Hippocampal formation (tissue), 2 donors: ENCODE results near the gene SEMA3A.

ENCODE experiments used
- DNase-seq, 2 donors: peaks; one replicate each; lab custom pipeline; 2025; lab: John Stamatoyannopoulos, UW

SEMA3A gene

DNA sequence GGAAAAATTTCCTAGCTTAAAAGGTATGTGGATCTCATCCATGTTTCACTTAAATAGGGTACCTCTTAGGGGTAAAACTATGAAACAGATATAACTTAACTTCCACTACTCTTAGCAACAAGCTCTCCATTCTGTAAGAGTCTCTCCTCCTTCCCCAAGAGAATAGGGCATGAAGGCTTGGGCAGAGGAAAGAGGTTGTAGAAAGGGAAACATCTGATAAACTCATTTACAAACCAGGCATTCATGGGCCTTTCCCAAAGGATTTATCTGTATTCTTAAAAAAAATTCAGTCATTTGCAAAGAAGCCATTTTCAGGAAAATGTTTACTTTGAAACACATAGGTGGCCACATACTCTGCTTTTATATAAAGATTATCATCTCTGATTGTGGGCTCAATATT lies 82.7 kb downstream of the SEMA3A start:
- no peak for DNase-seq

DNA sequence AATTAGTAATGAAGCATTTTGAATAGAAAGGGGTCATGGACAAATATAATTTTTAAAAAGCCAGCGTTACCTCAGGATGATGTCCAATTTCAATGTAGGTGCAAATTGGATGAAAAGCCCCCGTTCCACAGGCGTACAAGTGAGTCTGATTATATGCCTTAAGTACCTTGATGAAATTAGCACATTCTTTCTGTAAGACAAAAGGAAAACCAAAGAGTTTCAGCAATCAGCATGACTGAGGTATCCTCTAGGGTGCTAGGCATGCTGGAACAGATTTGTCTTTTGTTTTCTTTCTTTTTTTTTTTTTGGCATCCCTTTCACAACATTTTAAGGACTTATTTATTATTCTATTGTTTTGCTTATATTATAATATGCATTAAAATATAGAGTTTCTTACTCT lies 84.2 kb downstream of the SEMA3A start:
- no peak for DNase-seq

GRCh38 chr7:84108787-84109186 lies 85.8 kb downstream of the SEMA3A start:
- no peak for DNase-seq

DNA sequence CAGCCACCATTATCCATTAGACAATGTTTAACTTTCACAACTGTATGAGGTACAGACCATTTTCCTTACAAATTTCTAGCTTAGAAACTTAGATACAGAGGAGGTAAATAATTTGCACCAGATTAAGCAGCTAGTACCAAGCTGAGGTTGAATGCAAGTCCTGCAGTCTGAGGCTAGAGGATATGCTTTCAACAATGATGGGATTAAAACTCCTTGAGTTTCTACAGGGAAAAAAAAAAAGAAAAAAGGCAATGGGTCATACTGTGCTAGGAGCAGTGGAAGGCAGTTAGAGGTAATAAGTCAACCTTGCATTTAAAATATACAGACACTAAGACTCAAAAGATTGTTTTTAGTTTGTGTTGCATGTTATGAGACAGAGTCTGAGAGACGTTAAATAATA lies 86.5 kb downstream of the SEMA3A start:
- DNase-seq = no peak

DNA sequence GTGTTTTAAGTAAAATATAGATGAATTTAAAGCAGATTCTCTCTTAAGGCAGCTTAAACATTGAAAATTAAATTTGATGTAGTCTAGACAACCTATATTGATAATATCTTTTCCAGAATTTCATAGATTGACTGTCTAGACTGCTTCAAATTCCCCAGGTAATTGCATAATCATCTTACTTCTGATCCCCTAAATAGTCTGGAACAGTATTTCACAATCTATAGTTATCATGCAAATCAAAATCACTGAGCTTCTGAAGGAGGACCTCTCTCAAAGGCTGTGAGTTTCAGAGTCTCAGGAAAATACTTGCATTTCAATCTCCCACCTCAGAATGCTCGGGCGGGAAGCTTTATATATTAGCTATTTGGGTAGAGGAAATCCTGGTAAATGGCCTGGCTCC lies 87.3 kb downstream of the SEMA3A start:
- no peak for DNase-seq

DNA sequence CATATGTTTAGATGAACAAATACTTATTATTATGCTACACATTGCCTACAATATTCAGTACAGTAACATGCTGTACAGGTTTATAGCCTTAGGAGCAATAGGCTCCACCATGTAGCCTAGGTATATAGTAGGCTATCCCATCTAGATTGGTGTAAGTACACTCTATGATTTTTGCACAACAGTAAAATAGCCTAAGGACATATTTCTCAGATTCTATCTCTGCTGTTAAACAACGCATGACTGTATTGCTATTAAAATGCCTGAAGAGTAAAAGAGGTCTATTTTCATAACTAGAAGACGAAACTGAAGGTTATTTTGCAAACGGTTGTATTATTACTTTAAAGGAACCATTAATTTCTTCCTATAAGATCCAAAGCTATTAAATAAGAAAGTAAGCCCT lies 88.3 kb downstream of the SEMA3A start:
- no peak for DNase-seq

- no peak for DNase-seq
These were observed 89.0 kb downstream of the SEMA3A start for GRCh38 chr7:84105586-84105985.

GRCh38 chr7:84104826-84105225 lies 89.8 kb downstream of the SEMA3A start:
- DNase-seq = no peak

GRCh38 chr7:84102213-84102612 lies 92.4 kb downstream of the SEMA3A start:
- no peak for DNase-seq

- DNase-seq = no peak
These were observed 93.7 kb downstream of the SEMA3A start for GRCh38 chr7:84100866-84101265.

GRCh38 chr7:84095971-84096370 lies 98.6 kb downstream of the SEMA3A start:
- no peak for DNase-seq

GRCh38 chr7:84092207-84092606 lies 102.4 kb downstream of the SEMA3A start:
- no peak for DNase-seq

DNA sequence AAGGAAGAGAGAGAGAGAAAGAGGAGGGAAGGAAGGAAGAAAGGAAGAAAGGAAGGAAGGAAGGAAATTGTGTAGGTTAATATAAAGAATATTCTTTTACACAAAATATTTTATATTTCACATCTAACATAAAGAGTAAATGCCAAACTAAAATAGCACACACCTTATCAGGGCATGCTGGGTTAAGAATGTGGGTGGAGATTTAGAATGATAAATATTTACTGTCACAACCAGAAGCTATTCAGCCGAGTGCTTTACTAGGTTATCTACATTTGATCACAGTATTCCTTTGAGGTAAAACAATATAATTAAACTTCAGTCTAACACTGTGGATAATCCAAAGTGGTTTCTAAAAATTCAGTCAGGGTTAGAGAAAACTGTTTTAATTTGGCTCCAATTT lies 103.3 kb downstream of the SEMA3A start:
- no peak for DNase-seq

DNA sequence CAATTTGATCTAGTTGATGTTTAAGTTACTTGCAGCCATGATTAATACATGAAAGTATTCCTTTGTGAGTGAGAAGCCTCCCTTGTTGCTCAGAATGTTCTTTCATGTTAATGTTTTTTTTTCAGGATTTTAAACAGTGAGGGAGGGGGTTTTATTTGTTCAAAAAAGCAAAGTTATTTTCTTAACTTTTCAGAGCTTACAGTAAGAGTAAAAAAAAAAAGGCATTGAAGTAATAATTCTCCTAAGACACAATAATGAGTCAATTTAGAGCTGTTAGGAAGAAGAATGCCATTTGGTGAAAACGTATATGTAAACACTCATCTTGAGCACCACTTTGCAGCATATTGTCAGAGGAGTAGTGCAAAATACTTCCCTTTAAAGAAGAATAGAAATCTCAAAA lies 105.8 kb downstream of the SEMA3A start:
- no peak for DNase-seq

DNA sequence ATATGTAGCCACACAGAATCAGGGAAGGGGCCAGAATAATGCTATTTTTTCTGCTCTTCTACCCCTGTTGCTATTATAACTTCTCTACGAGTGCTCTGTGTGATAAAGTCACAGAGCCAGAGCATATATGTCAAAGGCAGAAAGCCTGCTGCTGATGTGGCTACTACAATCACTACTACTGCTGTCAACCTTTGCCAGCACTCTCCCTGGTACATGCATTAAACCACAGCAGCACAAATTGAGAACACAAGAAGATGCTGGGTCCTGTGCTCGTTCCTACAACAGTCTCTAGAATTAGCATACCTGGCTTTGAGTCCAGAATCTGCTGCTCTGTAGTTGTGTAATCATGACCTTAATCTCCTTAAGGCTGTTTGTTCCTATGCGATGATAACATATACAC lies 108.6 kb downstream of the SEMA3A start:
- no peak for DNase-seq

- DNase-seq = no peak
These were observed 109.4 kb downstream of the SEMA3A start for GRCh38 chr7:84085147-84085546.

GRCh38 chr7:84083846-84084245 lies 110.7 kb downstream of the SEMA3A start:
- no peak for DNase-seq

- no peak for DNase-seq
These were observed 112.5 kb downstream of the SEMA3A start for GRCh38 chr7:84081973-84082522.

DNA sequence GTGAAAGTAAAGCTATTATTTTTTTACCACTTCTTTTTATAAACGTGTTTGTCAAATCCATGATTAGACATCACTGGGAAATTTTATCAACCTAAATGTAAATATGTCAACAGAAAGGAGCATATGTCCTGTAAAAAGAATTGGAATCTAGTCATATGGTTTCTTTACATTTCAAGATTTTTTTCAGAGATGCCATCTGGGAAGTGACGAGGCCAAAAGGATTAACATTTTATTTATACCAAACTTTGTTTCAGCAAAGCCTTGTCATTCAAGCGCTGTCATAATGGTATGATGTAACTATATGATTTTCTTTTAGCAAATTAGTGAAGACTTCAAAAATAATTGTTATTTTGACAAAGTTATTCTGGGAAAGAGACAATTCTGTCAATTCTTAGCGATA lies 117.3 kb downstream of the SEMA3A start:
- no peak for DNase-seq

- DNase-seq = no peak
These were observed 118.4 kb downstream of the SEMA3A start for GRCh38 chr7:84076219-84076618.

DNA sequence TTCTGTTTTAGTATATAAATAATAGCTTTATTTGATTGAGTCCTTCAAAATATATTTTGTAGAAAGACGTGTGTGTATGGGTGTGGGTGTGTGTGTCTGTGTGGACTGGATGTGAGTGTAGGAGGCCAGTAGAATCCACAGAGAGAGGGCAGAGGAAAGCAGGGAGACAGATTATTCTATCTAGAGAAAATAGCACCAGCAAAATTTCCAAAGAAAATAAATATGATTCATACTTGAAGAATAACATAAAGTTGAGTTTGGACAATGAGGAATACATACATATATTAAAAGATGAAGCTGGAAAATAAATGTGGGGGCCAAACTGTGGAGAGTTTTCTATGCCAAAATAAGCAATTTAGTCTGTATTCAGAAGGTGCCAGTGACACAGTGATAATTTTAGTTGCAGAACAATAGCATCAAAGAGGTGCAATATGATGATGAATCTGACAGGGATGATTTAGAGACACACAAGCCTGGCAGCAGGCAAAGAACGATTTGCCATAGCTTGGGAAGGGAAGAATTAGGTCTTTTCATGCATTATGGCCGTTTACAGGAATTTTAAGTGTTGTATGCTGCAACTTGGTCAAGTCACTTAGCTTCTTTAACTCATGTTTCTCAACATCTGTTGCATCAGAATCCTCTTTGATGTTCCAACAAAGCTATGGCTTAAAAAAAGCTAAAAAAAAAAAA lies 121.3 kb downstream of the SEMA3A start:
- no peak for DNase-seq

DNA sequence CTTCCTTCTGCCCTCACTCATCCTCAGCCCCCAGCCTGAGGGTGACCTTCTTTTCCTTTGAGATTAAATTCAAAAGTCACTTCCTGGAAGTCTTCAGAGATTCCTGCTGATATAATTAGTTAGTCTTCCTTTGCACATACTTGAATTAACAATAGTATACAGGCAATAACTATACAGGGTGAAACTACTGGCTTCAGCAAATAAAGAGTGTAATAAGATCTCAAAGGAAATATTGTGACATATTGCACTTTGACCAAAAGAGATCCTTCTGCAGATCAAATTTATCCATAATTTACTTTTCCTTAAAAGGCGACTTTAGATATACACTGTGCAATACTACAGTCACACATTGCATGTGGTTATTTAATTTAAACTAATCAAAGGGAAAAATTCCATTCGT lies 123.8 kb downstream of the SEMA3A start:
- DNase-seq = no peak

DNA sequence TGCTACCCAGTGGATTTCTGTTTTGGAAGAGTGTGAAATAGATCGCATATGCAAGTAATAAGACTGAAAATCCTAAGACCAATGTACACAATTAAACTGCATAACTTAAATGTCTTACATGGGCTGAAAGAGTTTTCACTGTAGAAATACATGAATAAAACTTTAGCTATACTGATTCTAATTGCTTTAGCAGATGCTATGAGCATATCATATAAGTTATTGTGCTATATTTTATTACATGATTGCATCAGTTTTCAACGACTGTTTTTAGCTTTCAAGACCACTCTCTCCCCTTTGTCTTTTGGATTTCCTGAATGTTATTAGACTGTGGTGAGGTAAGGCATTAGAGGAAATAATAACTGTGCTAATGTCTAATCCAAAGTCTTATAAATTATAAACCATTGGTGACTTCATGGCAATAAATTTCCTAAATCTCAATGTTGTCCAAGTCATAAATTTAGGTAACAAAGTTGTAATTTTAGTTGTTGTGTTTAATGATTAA lies 124.5 kb downstream of the SEMA3A start:
- DNase-seq = no peak

GRCh38 chr7:84069033-84069432 lies 125.6 kb downstream of the SEMA3A start:
- no peak for DNase-seq
